SU-DHL-6 (cell line): Measurements from ENCODE around the gene WNT7B.

Experiments used
- EZH2phosphoT487 ChIP-seq: fragments of 200-600 bp; sonication (generic), shearing (Covaris generic); conservative IDR thresholded peaks from 2 replicates; pipeline ENCODE4 v1.6.1; 2018; ENCODE audit warnings: mild to moderate bottlenecking, antibody characterized with exemption, low read length, moderate library complexity, mixed read lengths
- TF ChIP-seq, protein P1 (sequence below): fragments of 200-600 bp; sonication (generic); IDR thresholded peaks from one replicate; pipeline ENCODE4 v1.5.1; 2017; ENCODE audit warnings: antibody characterized with exemption, mild to moderate bottlenecking, low read length, moderate library complexity; ENCODE audit not compliant: insufficient read depth, poor library complexity, severe bottlenecking

GRCh38 chr22:45872659-45873263 is 104.2 kb downstream of the WNT7B start:
- TF ChIP-seq, protein P1, sequence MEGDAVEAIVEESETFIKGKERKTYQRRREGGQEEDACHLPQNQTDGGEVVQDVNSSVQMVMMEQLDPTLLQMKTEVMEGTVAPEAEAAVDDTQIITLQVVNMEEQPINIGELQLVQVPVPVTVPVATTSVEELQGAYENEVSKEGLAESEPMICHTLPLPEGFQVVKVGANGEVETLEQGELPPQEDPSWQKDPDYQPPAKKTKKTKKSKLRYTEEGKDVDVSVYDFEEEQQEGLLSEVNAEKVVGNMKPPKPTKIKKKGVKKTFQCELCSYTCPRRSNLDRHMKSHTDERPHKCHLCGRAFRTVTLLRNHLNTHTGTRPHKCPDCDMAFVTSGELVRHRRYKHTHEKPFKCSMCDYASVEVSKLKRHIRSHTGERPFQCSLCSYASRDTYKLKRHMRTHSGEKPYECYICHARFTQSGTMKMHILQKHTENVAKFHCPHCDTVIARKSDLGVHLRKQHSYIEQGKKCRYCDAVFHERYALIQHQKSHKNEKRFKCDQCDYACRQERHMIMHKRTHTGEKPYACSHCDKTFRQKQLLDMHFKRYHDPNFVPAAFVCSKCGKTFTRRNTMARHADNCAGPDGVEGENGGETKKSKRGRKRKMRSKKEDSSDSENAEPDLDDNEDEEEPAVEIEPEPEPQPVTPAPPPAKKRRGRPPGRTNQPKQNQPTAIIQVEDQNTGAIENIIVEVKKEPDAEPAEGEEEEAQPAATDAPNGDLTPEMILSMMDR = no peak
- no peak for TF ChIP-seq EZH2phosphoT487
